ENCODE results near the gene CDH23.
A peak's percentile ranks its signal among the peaks of the same experiment; 100 is the strongest.

CDH23 gene

GRCh38 chr10:71723311-71723710 lies 326.6 kb downstream of the CDH23 start:
- TF ChIP-seq, protein P1, sequence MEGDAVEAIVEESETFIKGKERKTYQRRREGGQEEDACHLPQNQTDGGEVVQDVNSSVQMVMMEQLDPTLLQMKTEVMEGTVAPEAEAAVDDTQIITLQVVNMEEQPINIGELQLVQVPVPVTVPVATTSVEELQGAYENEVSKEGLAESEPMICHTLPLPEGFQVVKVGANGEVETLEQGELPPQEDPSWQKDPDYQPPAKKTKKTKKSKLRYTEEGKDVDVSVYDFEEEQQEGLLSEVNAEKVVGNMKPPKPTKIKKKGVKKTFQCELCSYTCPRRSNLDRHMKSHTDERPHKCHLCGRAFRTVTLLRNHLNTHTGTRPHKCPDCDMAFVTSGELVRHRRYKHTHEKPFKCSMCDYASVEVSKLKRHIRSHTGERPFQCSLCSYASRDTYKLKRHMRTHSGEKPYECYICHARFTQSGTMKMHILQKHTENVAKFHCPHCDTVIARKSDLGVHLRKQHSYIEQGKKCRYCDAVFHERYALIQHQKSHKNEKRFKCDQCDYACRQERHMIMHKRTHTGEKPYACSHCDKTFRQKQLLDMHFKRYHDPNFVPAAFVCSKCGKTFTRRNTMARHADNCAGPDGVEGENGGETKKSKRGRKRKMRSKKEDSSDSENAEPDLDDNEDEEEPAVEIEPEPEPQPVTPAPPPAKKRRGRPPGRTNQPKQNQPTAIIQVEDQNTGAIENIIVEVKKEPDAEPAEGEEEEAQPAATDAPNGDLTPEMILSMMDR (IDR thresholded peaks at IDR 0.05; ENCODE audit: borderline replicate concordance, insufficient read depth, low read depth, low read length), result no peak
- no peak overlapping the region for H3K4me3 ChIP-seq (ENCODE audit: low read depth, low read length)

- TF ChIP-seq, protein P1 (IDR thresholded peaks at IDR 0.05; ENCODE audit: borderline replicate concordance, insufficient read depth, low read depth, low read length), result no peak
- H3K4me3 ChIP-seq (ENCODE audit: low read depth, low read length), result no peak overlapping the region
These were observed 327.8 kb downstream of the CDH23 start for GRCh38 chr10:71724539-71724938.

GRCh38 chr10:71725249-71725648 lies 328.5 kb downstream of the CDH23 start:
- no peak overlapping the region for H3K4me3 ChIP-seq (ENCODE audit: low read depth, low read length)
- TF ChIP-seq, protein P1 (IDR thresholded peaks at IDR 0.05; ENCODE audit: borderline replicate concordance, insufficient read depth, low read depth, low read length), result no peak

GRCh38 chr10:71725998-71726579 lies 329.4 kb downstream of the CDH23 start:
- TF ChIP-seq, protein P1 (IDR thresholded peaks at IDR 0.05; ENCODE audit: borderline replicate concordance, insufficient read depth, low read depth, low read length), result peak; percentile 56; the same call in 1 of the 2 replicates
- no peak overlapping the region for H3K4me3 ChIP-seq (ENCODE audit: low read depth, low read length)

- H3K4me3 ChIP-seq (ENCODE audit: low read depth, low read length), result peak overlapping the region; percentile 28
- TF ChIP-seq, protein P1 (IDR thresholded peaks at IDR 0.05; ENCODE audit: borderline replicate concordance, insufficient read depth, low read depth, low read length), result no peak
These were observed 329.9 kb downstream of the CDH23 start for GRCh38 chr10:71726580-71727104.

GRCh38 chr10:71727105-71727737 lies 330.5 kb downstream of the CDH23 start:
- peak overlapping the region; percentile 28 for H3K4me3 ChIP-seq (ENCODE audit: low read depth, low read length)
- TF ChIP-seq, protein P1 (IDR thresholded peaks at IDR 0.05; ENCODE audit: borderline replicate concordance, insufficient read depth, low read depth, low read length), result no peak

All from GM12875 (cell line).